Measurements from ENCODE around the gene FUCA2. TPM values are rescaled to one million over a fixed set of nuclear protein-coding genes. Genes with fewer than 3 reads are reported as not detected.
"Not testable (repeated sequence)": the region's sequence is repeated elsewhere in the genome, so short reads cannot be mapped to it uniquely, and the experiment has no call there.

The FUCA2 gene
- total RNA-seq, 1 donor from 2014 or later: 71.0 TPM

GRCh38 chr6:143513410-143513809 is 1.9 kb upstream of the FUCA2 start:
- Histone ChIP-seq H3K27me3 (ENCODE audit: control insufficient read depth, insufficient read depth, low read length) (no peaks in the 10 kb centered on the region), H3K4me3 (ENCODE audit: low read depth, low read length) (no peak overlapping the region), H3K36me3 (ENCODE audit: control insufficient read depth, insufficient read depth, low read length) (no peaks in the 10 kb centered on the region)
- TF ChIP-seq, protein P1, sequence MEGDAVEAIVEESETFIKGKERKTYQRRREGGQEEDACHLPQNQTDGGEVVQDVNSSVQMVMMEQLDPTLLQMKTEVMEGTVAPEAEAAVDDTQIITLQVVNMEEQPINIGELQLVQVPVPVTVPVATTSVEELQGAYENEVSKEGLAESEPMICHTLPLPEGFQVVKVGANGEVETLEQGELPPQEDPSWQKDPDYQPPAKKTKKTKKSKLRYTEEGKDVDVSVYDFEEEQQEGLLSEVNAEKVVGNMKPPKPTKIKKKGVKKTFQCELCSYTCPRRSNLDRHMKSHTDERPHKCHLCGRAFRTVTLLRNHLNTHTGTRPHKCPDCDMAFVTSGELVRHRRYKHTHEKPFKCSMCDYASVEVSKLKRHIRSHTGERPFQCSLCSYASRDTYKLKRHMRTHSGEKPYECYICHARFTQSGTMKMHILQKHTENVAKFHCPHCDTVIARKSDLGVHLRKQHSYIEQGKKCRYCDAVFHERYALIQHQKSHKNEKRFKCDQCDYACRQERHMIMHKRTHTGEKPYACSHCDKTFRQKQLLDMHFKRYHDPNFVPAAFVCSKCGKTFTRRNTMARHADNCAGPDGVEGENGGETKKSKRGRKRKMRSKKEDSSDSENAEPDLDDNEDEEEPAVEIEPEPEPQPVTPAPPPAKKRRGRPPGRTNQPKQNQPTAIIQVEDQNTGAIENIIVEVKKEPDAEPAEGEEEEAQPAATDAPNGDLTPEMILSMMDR (IDR thresholded peaks at IDR 0.05; ENCODE audit: insufficient read depth, low read length, poor library complexity, severe bottlenecking): peak; percentile 30
- no peak for DNase-seq (ENCODE audit: low read depth)

DNA sequence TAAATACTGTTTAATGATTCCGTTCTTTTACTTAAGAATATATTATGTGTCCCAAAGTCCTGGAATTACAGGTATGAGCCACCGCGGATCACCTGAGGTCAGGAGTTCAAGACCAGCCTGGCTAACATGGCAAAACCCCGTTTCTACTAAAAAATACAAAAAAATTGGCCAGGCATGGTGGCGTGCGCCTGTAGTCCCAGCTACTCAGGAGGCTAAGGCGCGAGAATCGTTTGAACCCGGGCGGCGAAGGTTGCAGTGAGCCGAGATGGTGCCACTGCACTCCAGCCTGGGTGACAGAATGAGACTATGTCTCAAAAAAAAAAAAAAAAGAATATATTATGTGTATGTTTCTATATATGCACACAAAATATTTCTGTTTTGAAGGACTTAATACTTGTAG is 1.2 kb downstream of the FUCA2 start:
- H3K36me3 ChIP-seq (ENCODE audit: control insufficient read depth, insufficient read depth, low read length); DNase-seq (ENCODE audit: low read depth); H3K4me3 ChIP-seq (ENCODE audit: low read depth, low read length); H3K27me3 ChIP-seq (ENCODE audit: control insufficient read depth, insufficient read depth, low read length): not testable (repeated sequence)

DNA sequence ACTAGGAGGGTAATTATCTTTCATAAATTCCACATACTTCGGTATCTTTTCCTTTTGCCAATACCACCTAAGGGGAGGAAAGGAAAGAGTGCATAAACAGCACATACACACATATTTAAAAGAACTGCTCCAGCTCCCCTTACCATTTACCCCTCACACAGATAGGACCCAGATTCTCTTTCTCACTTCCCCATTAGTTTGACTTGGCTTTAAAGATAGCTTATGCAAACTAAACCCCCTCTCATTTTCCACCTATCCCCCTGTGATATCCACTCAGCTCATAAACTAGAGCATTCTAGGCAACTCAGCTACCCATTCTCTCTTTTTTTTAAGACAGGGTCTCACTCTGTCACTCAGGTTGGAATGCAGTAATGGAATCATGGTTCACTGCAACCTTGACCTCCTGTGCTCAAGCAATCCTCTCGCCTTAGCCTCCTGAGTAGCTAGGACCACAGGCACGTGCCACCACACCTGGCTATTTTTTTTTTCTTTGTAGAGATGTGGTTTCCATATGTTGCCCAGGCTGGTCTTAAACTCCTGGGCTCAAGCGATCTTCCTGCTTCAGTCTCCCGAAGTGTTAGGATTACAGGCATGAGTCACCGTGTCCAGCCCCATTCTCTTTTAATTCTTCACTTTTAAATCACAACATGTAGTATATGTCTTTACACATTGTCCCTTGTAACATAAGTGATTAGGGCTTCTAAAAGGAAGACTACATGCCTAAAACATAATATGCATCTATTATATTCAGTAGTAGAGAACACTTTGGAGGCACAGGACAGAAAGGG is 4.0 kb downstream of the FUCA2 start:
- no peak for DNase-seq (ENCODE audit: low read depth)
- Histone ChIP-seq H3K27me3 (ENCODE audit: control insufficient read depth, insufficient read depth, low read length) (no peaks in the 10 kb centered on the region), H3K4me3 (ENCODE audit: low read depth, low read length) (no peak overlapping the region), H3K36me3 (ENCODE audit: control insufficient read depth, insufficient read depth, low read length) (no peaks in the 10 kb centered on the region)
- TF ChIP-seq, protein P1 (IDR thresholded peaks at IDR 0.05; ENCODE audit: insufficient read depth, low read length, poor library complexity, severe bottlenecking): no peak

GRCh38 chr6:143506620-143507019 is 4.9 kb downstream of the FUCA2 start:
- no peak for DNase-seq (ENCODE audit: low read depth)
- Histone ChIP-seq H3K36me3 (ENCODE audit: control insufficient read depth, insufficient read depth, low read length) (no peaks in the 10 kb centered on the region), H3K27me3 (ENCODE audit: control insufficient read depth, insufficient read depth, low read length) (no peaks in the 10 kb centered on the region), H3K4me3 (ENCODE audit: low read depth, low read length) (no peak overlapping the region)
- TF ChIP-seq, protein P1 (IDR thresholded peaks at IDR 0.05; ENCODE audit: insufficient read depth, low read length, poor library complexity, severe bottlenecking): no peak

- TF ChIP-seq, protein P1 (IDR thresholded peaks at IDR 0.05; ENCODE audit: insufficient read depth, low read length, poor library complexity, severe bottlenecking): no peak
- DNase-seq (ENCODE audit: low read depth): no peak
- no peak overlapping the region for H3K4me3 ChIP-seq (ENCODE audit: low read depth, low read length)
- H3K27me3 ChIP-seq (ENCODE audit: control insufficient read depth, insufficient read depth, low read length): no peaks in the 10 kb centered on the region
- no peaks in the 10 kb centered on the region for H3K36me3 ChIP-seq (ENCODE audit: control insufficient read depth, insufficient read depth, low read length)
Observed at GRCh38 chr6:143506199-143506598, 5.3 kb downstream of the FUCA2 start.

DNA sequence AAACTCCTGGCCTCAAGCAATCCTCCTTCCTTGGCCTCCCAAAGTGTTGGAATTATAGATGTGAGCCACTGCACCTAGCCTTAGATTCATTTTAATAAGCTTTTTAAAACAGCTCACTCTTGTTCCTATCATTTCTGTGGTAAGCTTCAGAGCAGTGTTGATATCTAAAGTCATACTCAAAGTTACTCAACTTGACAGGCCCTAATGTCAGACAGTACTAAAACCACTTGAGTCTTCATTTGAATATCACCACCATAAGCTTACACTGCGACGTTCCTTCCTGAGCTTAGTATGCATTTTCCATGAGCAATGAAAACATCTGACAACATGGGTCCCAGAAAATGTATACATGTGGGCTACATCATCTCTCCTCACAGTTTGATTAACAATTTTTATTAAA is 6.0 kb downstream of the FUCA2 start:
- Histone ChIP-seq H3K27me3 (ENCODE audit: control insufficient read depth, insufficient read depth, low read length) (no peaks in the 10 kb centered on the region), H3K4me3 (ENCODE audit: low read depth, low read length) (no peak overlapping the region), H3K36me3 (ENCODE audit: control insufficient read depth, insufficient read depth, low read length) (no peaks in the 10 kb centered on the region)
- TF ChIP-seq, protein P1 (IDR thresholded peaks at IDR 0.05; ENCODE audit: insufficient read depth, low read length, poor library complexity, severe bottlenecking): no peak
- no peak for DNase-seq (ENCODE audit: low read depth)

All from kidney epithelial cell (primary cell).